Mesothelial cell of epicardium (in vitro differentiated cells): ENCODE results near the gene BASP1. TPM values are rescaled to one million over a fixed set of nuclear protein-coding genes. Genes with fewer than 3 reads are reported as not detected.

Experiments used
- DNase-seq, 2 experiments: peaks; one replicate each; pipeline ENCODE4 v3.0.0; 2021; ENCODE audit warnings: low spot score in 2 of 2; ENCODE audit not compliant: unreplicated experiment in 2 of 2
- H3K27ac Mint-ChIP-seq: 2 replicates; pipeline ENCODE4 v1.8.0; 2021; ENCODE audit warnings: mixed read lengths
- H3K27me3 Mint-ChIP-seq: 2 replicates; pipeline ENCODE4 v1.8.0; 2021; ENCODE audit warnings: low read depth, mixed read lengths
- H3K36me3 Mint-ChIP-seq: 2 replicates; pipeline ENCODE4 v1.8.0; 2021; ENCODE audit warnings: mixed read lengths
- H3K4me1 Mint-ChIP-seq: 2 replicates; pipeline ENCODE4 v1.8.0; 2021; ENCODE audit warnings: mixed read lengths
- H3K4me3 Mint-ChIP-seq: 2 replicates; pipeline ENCODE4 v1.8.0; 2021; ENCODE audit warnings: mild to moderate bottlenecking, moderate library complexity, mixed read lengths
- H3K9me3 Mint-ChIP-seq: 2 replicates; pipeline ENCODE4 v1.8.0; 2021; ENCODE audit warnings: mixed read lengths
- total RNA-seq: library from RNA; stranded (reverse); gene quantifications from 3 replicates; pipeline ENCODE4 v1.2.1, GENCODE V29; 2021
- TF ChIP-seq, protein P1 (sequence below): fragments of 200-600 bp; sonication (generic); IDR thresholded peaks from one replicate; pipeline ENCODE4 v1.5.0; 2021; ENCODE audit warnings: antibody characterized with exemption; ENCODE audit not compliant: unreplicated experiment

Gene BASP1
- total RNA-seq, 1 donor from 2014 or later, result 140 TPM

DNA sequence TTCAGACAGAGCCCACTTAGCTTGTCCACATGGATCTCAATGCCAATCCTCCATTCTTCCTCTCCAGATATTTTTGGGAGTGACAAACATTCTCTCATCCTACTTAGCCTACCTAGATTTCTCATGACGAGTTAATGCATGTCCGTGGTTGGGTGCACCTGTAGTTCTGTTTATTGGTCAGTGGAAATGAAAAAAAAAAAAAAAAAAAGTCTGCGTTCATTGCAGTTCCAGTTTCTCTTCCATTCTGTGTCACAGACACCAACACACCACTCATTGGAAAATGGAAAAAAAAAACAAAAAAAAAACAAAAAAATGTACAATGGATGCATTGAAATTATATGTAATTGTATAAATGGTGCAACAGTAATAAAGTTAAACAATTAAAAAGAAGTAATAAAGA, 59.0 kb downstream of the BASP1 start:
- peaks cover 28% of the 10 kb centered on the region for H3K36me3 Mint-ChIP-seq
- no peaks in the 10 kb centered on the region for H3K4me1 Mint-ChIP-seq
- no peaks in the 10 kb centered on the region for H3K27me3 Mint-ChIP-seq
- peak overlapping the region; percentile 9 for H3K27ac Mint-ChIP-seq
- H3K9me3 Mint-ChIP-seq, result no peaks in the 10 kb centered on the region
- TF ChIP-seq, protein P1, sequence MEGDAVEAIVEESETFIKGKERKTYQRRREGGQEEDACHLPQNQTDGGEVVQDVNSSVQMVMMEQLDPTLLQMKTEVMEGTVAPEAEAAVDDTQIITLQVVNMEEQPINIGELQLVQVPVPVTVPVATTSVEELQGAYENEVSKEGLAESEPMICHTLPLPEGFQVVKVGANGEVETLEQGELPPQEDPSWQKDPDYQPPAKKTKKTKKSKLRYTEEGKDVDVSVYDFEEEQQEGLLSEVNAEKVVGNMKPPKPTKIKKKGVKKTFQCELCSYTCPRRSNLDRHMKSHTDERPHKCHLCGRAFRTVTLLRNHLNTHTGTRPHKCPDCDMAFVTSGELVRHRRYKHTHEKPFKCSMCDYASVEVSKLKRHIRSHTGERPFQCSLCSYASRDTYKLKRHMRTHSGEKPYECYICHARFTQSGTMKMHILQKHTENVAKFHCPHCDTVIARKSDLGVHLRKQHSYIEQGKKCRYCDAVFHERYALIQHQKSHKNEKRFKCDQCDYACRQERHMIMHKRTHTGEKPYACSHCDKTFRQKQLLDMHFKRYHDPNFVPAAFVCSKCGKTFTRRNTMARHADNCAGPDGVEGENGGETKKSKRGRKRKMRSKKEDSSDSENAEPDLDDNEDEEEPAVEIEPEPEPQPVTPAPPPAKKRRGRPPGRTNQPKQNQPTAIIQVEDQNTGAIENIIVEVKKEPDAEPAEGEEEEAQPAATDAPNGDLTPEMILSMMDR, result no peak
- no peak for DNase-seq
- no peak overlapping the region for H3K4me3 Mint-ChIP-seq

DNA sequence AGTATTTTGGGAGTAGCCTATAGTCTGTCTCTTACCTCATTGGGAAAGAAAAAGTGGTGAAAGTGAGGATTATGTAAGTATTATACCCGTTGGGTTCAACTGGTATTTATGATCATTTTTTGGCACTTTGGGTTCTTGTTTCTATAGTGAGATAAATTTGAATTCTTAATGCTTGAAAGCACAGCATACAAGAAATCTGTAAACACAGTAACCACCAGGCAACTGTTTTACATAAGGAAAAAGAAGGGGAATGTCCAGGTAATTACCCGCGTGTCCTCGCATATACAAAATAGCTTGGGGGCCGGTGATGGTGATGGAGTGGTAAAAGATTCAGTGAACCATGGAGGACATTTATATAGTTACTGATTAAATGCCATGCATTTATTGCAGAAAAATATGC, 60.5 kb downstream of the BASP1 start:
- TF ChIP-seq, protein P1, result no peak
- peaks cover 28% of the 10 kb centered on the region for H3K36me3 Mint-ChIP-seq
- DNase-seq, result no peak
- no peaks in the 10 kb centered on the region for H3K9me3 Mint-ChIP-seq
- H3K4me3 Mint-ChIP-seq, result no peak overlapping the region
- peaks cover 11% of the 10 kb centered on the region for H3K4me1 Mint-ChIP-seq
- H3K27me3 Mint-ChIP-seq, result no peaks in the 10 kb centered on the region
- peak overlapping the region; percentile 6 for H3K27ac Mint-ChIP-seq

DNA sequence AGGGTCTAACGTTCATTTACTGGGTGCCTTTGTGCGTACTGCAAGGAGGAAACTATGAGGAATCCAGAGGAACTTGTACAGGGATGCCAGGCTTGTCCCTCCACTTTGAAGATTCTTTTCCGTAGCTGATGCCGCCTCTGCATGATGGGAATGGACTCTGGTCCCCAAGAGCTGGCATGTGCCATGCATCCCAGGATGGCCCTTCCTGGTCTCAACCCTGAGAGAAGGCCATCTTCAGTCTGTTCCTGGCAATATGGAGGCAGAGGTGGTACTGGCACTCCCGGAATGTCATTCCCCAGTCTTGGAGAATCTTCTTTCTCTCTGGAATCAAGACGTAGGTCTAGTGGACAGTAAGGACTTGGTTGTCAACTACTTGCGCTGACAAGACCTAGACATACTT, 61.5 kb downstream of the BASP1 start:
- Mint-ChIP-seq H3K4me3 (no peak overlapping the region), H3K9me3 (no peaks in the 10 kb centered on the region), H3K27ac (peak overlapping the region; percentile 9), H3K27me3 (no peaks in the 10 kb centered on the region), H3K36me3 (peaks cover 28% of the 10 kb centered on the region), H3K4me1 (peaks cover 13% of the 10 kb centered on the region)
- DNase-seq, result no peak
- TF ChIP-seq, protein P1, result no peak

DNA sequence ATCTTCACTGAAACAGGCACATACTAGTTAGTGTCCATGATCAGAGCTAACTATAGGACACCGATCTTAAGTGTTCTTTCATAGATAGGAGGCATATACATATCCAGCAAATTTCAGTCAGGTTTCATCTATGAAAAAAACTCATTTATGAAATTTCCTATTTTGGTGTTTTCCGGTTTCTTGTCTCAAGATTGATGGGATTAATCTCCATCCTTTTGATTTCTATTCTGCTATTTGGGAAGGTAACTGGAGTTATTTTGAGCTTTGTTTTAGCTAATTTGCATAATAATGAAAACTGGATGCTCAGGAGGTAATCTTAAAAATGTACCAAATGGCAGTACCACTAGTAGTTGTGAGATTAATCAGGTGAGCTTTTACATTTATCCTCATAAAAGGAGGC, 62.1 kb downstream of the BASP1 start:
- Mint-ChIP-seq H3K4me3 (no peak overlapping the region), H3K27me3 (no peaks in the 10 kb centered on the region), H3K36me3 (peaks cover 24% of the 10 kb centered on the region), H3K4me1 (peaks cover 13% of the 10 kb centered on the region), H3K9me3 (no peaks in the 10 kb centered on the region), H3K27ac (no peak overlapping the region)
- TF ChIP-seq, protein P1, result no peak
- DNase-seq, result no peak

DNA sequence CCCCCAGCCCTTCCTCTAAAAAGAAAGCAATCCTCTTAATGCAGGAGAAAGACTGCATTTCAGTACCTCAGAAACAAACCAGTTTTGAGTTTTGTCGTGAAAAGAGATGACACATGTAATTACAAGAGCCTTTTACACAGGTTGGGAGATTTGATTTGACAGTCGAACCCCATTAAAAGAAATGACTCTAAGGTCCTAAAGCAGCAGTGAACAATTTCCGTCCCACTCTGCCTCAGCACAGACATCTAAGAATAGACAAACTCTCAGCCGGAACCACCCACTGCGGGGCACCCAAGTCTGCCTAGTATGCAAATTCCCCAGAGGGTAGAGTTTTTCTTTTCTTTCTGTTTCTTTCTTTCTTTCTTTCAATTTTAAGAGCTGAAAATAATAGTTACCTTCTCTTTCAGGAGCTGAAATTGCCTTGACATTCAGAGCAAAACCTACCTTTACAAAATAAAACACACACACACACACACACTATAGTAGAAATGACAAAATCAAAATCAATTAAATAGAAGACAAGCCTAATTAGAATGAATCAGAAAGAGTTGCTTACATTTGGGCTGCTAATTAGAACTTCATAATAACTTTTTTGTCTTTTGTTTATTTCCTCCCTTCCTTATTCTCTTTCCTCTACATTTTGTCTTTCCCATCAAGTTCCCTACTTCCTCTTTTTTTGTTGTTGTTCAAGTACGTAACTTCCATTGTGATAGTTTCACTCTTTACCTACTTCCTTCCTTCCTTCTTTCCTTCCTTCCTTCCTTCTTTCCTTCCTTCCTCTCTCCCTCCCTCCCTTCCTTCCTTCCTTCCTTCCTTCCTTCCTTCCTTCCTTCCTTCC, 65.1 kb downstream of the BASP1 start:
- H3K4me3 Mint-ChIP-seq, result no peak overlapping the region
- peak overlapping the region; percentile 60 for H3K27ac Mint-ChIP-seq
- H3K36me3 Mint-ChIP-seq, result peaks cover 4% of the 10 kb centered on the region
- H3K9me3 Mint-ChIP-seq, result peaks cover 2% of the 10 kb centered on the region
- H3K4me1 Mint-ChIP-seq, result peaks cover 13% of the 10 kb centered on the region
- H3K27me3 Mint-ChIP-seq, result no peaks in the 10 kb centered on the region
- no peak for DNase-seq
- TF ChIP-seq, protein P1, result no peak
